Uterus (tissue), 4 donors: ENCODE measurements around the gene PSMD2. TPM values are rescaled to one million over a fixed set of nuclear protein-coding genes. Genes with fewer than 3 reads are reported as not detected.
"Not testable (repeated sequence)": the region's sequence is repeated elsewhere in the genome, so short reads cannot be mapped to it uniquely, and the experiment has no call there.

Source experiments
- DNase-seq, 2 donors: peaks; one replicate each; pipeline ENCODE4 v3.0.0-alpha.2; 2019 to 2020
- H3K27ac ChIP-seq, 2 donors: fragments of 200-600 bp; sonication (generic); 1 replicate in 1 of 2; 2 replicates in 1 of 2; pipeline ENCODE4 v1.5.1; 2016 to 2018
- H3K27me3 ChIP-seq, 2 donors: fragments of 200-600 bp; sonication (generic); one replicate each; pipeline ENCODE4 v1.5.1; 2018 to 2019; ENCODE audit warnings: control low read depth in 1 of 2
- H3K36me3 ChIP-seq, 2 donors: fragments of 200-600 bp; sonication (generic); one replicate each; pipeline ENCODE4 v1.5.1; 2019; ENCODE audit warnings: control low read depth in 1 of 2
- H3K4me1 ChIP-seq, 2 donors: fragments of 200-600 bp; sonication (generic); one replicate each; pipeline ENCODE4 v1.5.1; 2018 to 2019; ENCODE audit warnings: control low read depth in 1 of 2
- H3K4me3 ChIP-seq, 2 donors: fragments of 200-600 bp; sonication (generic); 1 replicate in 1 of 2; 2 replicates in 1 of 2; pipeline ENCODE4 v1.5.1; 2018 to 2019; ENCODE audit warnings: mild to moderate bottlenecking in 1 of 2
- H3K9me3 ChIP-seq, 2 donors: fragments of 200-600 bp; sonication (generic); one replicate each; pipeline ENCODE4 v1.5.1; 2019; ENCODE audit warnings: control low read depth in 1 of 2
- CTCF ChIP-seq, 4 experiments: fragments of 200-600 bp in 2 of 4; fragments of 450-650 bp in 2 of 4; sonication (generic) in 2 of 4; IDR thresholded peaks; one replicate each; pipeline ENCODE4 v1.5.1; 2016 to 2019; ENCODE audit warnings: antibody characterized with exemption in 4 of 4, mild to moderate bottlenecking in 2 of 4, moderate library complexity in 1 of 4
- POLR2A ChIP-seq, 2 donors: fragments of 450-650 bp; IDR thresholded peaks; one replicate each; pipeline ENCODE4 v1.6.1; 2016; ENCODE audit warnings: antibody characterized with exemption in 2 of 2, mild to moderate bottlenecking in 1 of 2, moderate library complexity in 1 of 2
- intact Hi-C: fragments of 100-400 bp; cut with DNase I; formaldehyde crosslinking; loops from one replicate; pipeline ENCODE4 v1.15.1; 2023; ENCODE audit warnings: low total_unique reads
- total RNA-seq, 4 donors: library from RNA; depleted of rRNA in 3 of 4; stranded (reverse); fragments of >200 nt in 3 of 4; gene quantifications; one replicate each; pipeline versions ENCODE4 v1.1.0 to v1.2.4, GENCODE V29; 2014 to 2023
- donor health status: DM: yes; HTN: yes; CAD: no.

PSMD2 gene
- total RNA-seq, 4 donors from 2014 or later: 117 to 275 (median 147) TPM

- H3K27me3 ChIP-seq: no peaks in the 10 kb centered on the region
- H3K4me3 ChIP-seq: peak overlapping the region; percentile 8 to 25
- H3K27ac ChIP-seq: peak overlapping the region; percentile 96 to 100
- H3K9me3 ChIP-seq: no peaks in the 10 kb centered on the region
- TF ChIP-seq CTCF (IDR thresholded peaks at IDR 0.05): peak in 2 of 4 experiments; percentile 5 to 25
- TF ChIP-seq POLR2A (IDR thresholded peaks at IDR 0.05): peak; percentile 5 to 44
- intact Hi-C loops: no loop called here
- peaks cover 6 to 10% of the 10 kb centered on the region in 2 donors for H3K4me1 ChIP-seq
- H3K36me3 ChIP-seq: no peaks in the 10 kb centered on the region
- peak; percentile 90 to 96 for DNase-seq
Observed at GRCh38 chr3:184338511-184338945, 39.5 kb downstream of the PSMD2 start.

GRCh38 chr3:184339001-184339400 is 40.0 kb downstream of the PSMD2 start:
- peaks cover 6 to 10% of the 10 kb centered on the region in 2 donors for H3K4me1 ChIP-seq
- H3K27me3 ChIP-seq: no peaks in the 10 kb centered on the region
- H3K36me3 ChIP-seq: no peaks in the 10 kb centered on the region
- TF ChIP-seq POLR2A (IDR thresholded peaks at IDR 0.05) (no peak), CTCF (IDR thresholded peaks at IDR 0.05) (no peak)
- peak overlapping the region; percentile 96 to 100 for H3K27ac ChIP-seq
- intact Hi-C loops: no loop called here
- H3K4me3 ChIP-seq: peak overlapping the region; percentile 8 to 25
- H3K9me3 ChIP-seq: no peaks in the 10 kb centered on the region
- DNase-seq: peak in 1 of 2 donors; percentile 34

- H3K9me3 ChIP-seq, H3K4me3 ChIP-seq, DNase-seq, H3K36me3 ChIP-seq, intact Hi-C loops, H3K27me3 ChIP-seq: not testable (repeated sequence)
- Histone ChIP-seq H3K4me1 (peaks cover 6 to 10% of the 10 kb centered on the region in 2 donors), H3K27ac (peak overlapping the region; percentile 96 to 100)
Observed at GRCh38 chr3:184339451-184340135, 40.6 kb downstream of the PSMD2 start.

GRCh38 chr3:184341925-184342324 is 42.9 kb downstream of the PSMD2 start:
- Histone ChIP-seq H3K4me3 (no peak overlapping the region), H3K4me1 (peaks cover 6 to 10% of the 10 kb centered on the region in 2 donors), H3K9me3 (no peaks in the 10 kb centered on the region), H3K36me3 (no peaks in the 10 kb centered on the region), H3K27me3 (no peaks in the 10 kb centered on the region), H3K27ac (no peak overlapping the region)
- TF ChIP-seq CTCF (IDR thresholded peaks at IDR 0.05): no peak
- no peak for TF ChIP-seq POLR2A (IDR thresholded peaks at IDR 0.05)
- intact Hi-C loops: no loop called here
- DNase-seq: no peak

GRCh38 chr3:184343200-184343876 is 44.3 kb downstream of the PSMD2 start:
- intact Hi-C loops: no loop called here
- Histone ChIP-seq H3K27me3 (no peaks in the 10 kb centered on the region), H3K4me3 (no peak overlapping the region), H3K4me1 (peaks cover 0 to 6% of the 10 kb centered on the region in 2 donors), H3K27ac (no peak overlapping the region), H3K9me3 (no peaks in the 10 kb centered on the region), H3K36me3 (no peaks in the 10 kb centered on the region)
- TF ChIP-seq POLR2A (IDR thresholded peaks at IDR 0.05) (no peak), CTCF (IDR thresholded peaks at IDR 0.05) (no peak)
- no peak for DNase-seq
